Measurements from ENCODE around the gene PRSS38. TPM values are rescaled to one million over a fixed set of nuclear protein-coding genes. Genes with fewer than 3 reads are reported as not detected.

PRSS38 gene
- total RNA-seq, 1 experiment from 2014 or later, result not detected

GRCh38 chr1:227864882-227865281, 49.4 kb downstream of the PRSS38 start:
- Histone ChIP-seq H3K27ac (ENCODE audit: low read depth, low read length) (no peak overlapping the region), H3K4me2 (ENCODE audit: low read length) (no peak overlapping the region), H2AFZ (ENCODE audit: low read depth, low read length, poor library complexity, severe bottlenecking) (no peak overlapping the region), H3K79me2 (ENCODE audit: insufficient read depth, low read length) (no peaks in the 10 kb centered on the region), H3K27me3 (ENCODE audit: insufficient read depth, low read length) (no peaks in the 10 kb centered on the region), H3K9me3 (ENCODE audit: control insufficient read depth in 1 of 2, insufficient read depth in 1 of 2, low read depth in 1 of 2, low read length in 2 of 2) (peaks cover 0 to 11% of the 10 kb centered on the region in 2 experiments; a peak in 1 of 4 replicates), H3K9ac (ENCODE audit: low read length) (no peak overlapping the region), H3K4me3 (replicated peaks in 1 of 2; ENCODE audit: low read depth in 1 of 2, low read length in 2 of 2) (no peak overlapping the region), H3K9me2 (ENCODE audit: insufficient read depth) (no peaks in the 10 kb centered on the region), H3K36me3 (ENCODE audit: control insufficient read depth in 1 of 2, insufficient read depth in 2 of 2, low read length in 2 of 2) (no peaks in the 10 kb centered on the region), H4K20me1 (ENCODE audit: insufficient read depth) (no peaks in the 10 kb centered on the region), H3K4me1 (ENCODE audit: control insufficient read depth in 1 of 2, insufficient read depth in 2 of 2, low read length in 2 of 2) (no peaks in the 10 kb centered on the region)
- BruUV-seq (replicated peaks), result no TSS peak
- DNase-seq (ENCODE audit: low read depth, low spot score) (no peak), ATAC-seq (no peak)
- POLR2A ChIA-PET, result no interaction called here
- CTCF ChIA-PET, result no interaction called here
- RAD21 ChIA-PET (ENCODE audit: low non-redundant PET in 1 of 2, low total read pairs in 2 of 2, uncharacterized antibody in 2 of 2, unreplicated experiment in 2 of 2), result no interaction called here
- intact Hi-C loops (cut with micrococcal nuclease), result no loop called here
- TF ChIP-seq EZH2phosphoT487 (IDR thresholded peaks at IDR 0.05; ENCODE audit: borderline replicate concordance), result no peak
- no peak for TF ChIP-seq SP1 (IDR thresholded peaks at IDR 0.05; ENCODE audit: low read depth)
- no peak for TF ChIP-seq ELF1 (IDR thresholded peaks at IDR 0.05; ENCODE audit: borderline replicate concordance, low read depth)
- TF ChIP-seq EGR1 (IDR thresholded peaks at IDR 0.05; ENCODE audit: low read depth), result no peak
- no peak for TF ChIP-seq CEBPB (IDR thresholded peaks at IDR 0.05; ENCODE audit: low read depth)
- TF ChIP-seq, protein P1, sequence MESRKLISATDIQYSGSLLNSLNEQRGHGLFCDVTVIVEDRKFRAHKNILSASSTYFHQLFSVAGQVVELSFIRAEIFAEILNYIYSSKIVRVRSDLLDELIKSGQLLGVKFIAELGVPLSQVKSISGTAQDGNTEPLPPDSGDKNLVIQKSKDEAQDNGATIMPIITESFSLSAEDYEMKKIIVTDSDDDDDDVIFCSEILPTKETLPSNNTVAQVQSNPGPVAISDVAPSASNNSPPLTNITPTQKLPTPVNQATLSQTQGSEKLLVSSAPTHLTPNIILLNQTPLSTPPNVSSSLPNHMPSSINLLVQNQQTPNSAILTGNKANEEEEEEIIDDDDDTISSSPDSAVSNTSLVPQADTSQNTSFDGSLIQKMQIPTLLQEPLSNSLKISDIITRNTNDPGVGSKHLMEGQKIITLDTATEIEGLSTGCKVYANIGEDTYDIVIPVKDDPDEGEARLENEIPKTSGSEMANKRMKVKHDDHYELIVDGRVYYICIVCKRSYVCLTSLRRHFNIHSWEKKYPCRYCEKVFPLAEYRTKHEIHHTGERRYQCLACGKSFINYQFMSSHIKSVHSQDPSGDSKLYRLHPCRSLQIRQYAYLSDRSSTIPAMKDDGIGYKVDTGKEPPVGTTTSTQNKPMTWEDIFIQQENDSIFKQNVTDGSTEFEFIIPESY (IDR thresholded peaks at IDR 0.05; ENCODE audit: extremely low read depth, insufficient replicate concordance, low read length), result no peak
- TF ChIP-seq CTCF (IDR thresholded peaks at IDR 0.05 in 2 of 3, conservative IDR thresholded peaks at IDR 0.05 in 1 of 3; ENCODE audit: borderline replicate concordance in 1 of 3, insufficient read depth in 1 of 3, low read depth in 2 of 3, low read length in 2 of 3), result no peak
- TF ChIP-seq, protein P2, sequence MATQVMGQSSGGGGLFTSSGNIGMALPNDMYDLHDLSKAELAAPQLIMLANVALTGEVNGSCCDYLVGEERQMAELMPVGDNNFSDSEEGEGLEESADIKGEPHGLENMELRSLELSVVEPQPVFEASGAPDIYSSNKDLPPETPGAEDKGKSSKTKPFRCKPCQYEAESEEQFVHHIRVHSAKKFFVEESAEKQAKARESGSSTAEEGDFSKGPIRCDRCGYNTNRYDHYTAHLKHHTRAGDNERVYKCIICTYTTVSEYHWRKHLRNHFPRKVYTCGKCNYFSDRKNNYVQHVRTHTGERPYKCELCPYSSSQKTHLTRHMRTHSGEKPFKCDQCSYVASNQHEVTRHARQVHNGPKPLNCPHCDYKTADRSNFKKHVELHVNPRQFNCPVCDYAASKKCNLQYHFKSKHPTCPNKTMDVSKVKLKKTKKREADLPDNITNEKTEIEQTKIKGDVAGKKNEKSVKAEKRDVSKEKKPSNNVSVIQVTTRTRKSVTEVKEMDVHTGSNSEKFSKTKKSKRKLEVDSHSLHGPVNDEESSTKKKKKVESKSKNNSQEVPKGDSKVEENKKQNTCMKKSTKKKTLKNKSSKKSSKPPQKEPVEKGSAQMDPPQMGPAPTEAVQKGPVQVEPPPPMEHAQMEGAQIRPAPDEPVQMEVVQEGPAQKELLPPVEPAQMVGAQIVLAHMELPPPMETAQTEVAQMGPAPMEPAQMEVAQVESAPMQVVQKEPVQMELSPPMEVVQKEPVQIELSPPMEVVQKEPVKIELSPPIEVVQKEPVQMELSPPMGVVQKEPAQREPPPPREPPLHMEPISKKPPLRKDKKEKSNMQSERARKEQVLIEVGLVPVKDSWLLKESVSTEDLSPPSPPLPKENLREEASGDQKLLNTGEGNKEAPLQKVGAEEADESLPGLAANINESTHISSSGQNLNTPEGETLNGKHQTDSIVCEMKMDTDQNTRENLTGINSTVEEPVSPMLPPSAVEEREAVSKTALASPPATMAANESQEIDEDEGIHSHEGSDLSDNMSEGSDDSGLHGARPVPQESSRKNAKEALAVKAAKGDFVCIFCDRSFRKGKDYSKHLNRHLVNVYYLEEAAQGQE (IDR thresholded peaks at IDR 0.05; ENCODE audit: low read depth), result no peak
- no peak for TF ChIP-seq YY1 (IDR thresholded peaks at IDR 0.05; ENCODE audit: extremely low read depth, insufficient replicate concordance, low read depth, low read length)
- no peak for TF ChIP-seq ZFX (IDR thresholded peaks at IDR 0.05)
- no peak for TF ChIP-seq MAX (IDR thresholded peaks at IDR 0.05)
- no peak for TF ChIP-seq SRF (IDR thresholded peaks at IDR 0.05; ENCODE audit: low read depth)
- no peak for TF ChIP-seq FOSL1 (IDR thresholded peaks at IDR 0.05; ENCODE audit: low read depth)
- TF ChIP-seq POLR2AphosphoS5 (IDR thresholded peaks at IDR 0.05; ENCODE audit: low read depth, low read length), result no peak
- no peak for TF ChIP-seq TCF7L2 (IDR thresholded peaks at IDR 0.05; ENCODE audit: borderline replicate concordance, extremely low read depth, insufficient read depth, insufficient read length)
- TF ChIP-seq JUND (IDR thresholded peaks at IDR 0.05), result no peak
- no peak for TF ChIP-seq POLR2A (IDR thresholded peaks at IDR 0.05; ENCODE audit: borderline replicate concordance, extremely low read depth, insufficient read depth, insufficient read length)
